GM12801 (cell line): ENCODE data around the gene SSU72.

Source experiments
- CTCF ChIP-seq: IDR thresholded peaks from one replicate; pipeline ENCODE4 v1.5.1; 2011; ENCODE audit warnings: control low read depth; ENCODE audit not compliant: insufficient read length; ENCODE audit errors: extremely low read depth

The SSU72 gene

DNA sequence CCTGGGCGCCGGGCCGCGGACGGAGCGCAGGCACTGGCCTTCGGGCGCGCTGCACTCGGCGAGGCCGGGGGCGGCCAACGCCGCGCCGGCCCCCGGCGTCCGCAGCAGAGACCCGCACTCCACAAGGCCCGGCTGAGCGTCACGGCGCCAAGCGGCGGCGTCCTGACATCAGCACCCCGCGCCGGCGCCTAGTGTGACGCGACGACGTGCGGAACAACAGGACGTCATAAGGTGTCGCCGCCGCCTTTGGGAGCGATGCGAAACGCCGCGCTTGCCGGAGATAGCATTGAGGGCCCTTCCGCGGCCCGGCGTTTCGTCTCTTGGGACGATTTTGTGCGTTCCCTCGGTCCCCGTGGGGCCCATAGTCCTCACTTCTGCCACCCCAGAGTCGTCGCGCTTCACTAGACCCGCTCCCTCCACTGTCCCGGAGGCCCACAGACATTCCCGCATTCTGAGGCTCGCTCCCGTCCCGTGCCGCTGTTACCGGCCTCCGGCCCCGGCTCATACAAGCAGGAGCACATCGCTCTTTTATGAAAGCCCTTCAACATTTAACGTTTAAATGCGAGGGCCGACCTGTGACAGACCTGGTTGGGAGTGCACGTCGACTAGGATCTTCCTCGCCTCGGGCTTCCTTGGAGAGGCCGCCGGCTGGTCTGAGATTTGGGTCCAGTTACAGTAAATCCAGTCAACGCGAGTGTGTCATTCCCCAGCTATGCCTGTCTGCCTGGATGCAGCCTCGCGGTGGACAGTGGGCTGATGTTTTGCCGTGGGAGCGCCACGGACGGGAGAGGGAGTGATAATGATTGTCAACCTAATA lies at the start of gene SSU72:
Gene SSU72 (minus strand): TSS at position 143 of the 817 bp plus-strand sequence. CDS start 306 bp downstream, outside the sequence.
- TF ChIP-seq CTCF, result no peak

DNA sequence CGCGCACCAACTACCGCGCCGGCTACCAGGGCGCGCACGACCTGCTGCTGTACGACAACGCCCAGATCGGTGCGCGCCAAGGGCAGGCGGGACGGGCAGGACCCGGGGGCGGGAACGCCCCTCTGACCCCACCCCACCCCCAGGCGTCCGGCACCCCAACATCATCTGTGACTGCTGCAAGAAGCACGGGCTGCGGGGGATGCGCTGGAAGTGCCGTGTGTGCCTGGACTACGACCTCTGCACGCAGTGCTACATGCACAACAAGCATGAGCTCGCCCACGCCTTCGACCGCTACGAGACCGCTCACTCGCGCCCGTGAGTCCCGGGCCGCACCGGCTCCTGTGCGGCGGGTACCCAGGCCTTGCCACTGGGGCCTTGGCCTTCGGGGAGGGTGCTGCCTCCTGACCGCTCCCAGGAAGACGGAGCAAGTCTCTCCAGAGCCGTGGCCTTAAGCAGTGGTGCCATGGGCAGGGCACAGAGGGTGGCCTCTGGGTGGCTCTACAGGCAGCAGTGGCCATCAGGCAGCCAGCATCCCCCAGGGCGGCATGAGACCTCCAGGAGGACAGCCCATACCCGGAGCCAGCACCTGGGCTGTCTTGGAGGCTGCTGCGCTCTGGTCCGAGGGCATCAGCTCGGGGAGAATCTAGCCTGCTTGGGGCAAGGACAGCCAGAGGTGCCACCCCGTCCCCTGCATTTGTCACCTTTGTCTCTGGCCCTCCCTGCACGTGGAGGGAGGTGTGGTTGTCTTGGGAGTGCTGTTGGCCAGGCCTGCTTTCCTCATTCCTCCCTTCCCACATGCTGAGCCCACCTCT lies 49.2 kb upstream of the SSU72 start:
- no peak for TF ChIP-seq CTCF

GRCh38 chr1:1623181-1623630 lies 48.5 kb upstream of the SSU72 start:
- no peak for TF ChIP-seq CTCF

GRCh38 chr1:1622788-1623094 lies 48.1 kb upstream of the SSU72 start:
- no peak for TF ChIP-seq CTCF

- TF ChIP-seq CTCF, result no peak
Observed at GRCh38 chr1:1622010-1622787, 47.5 kb upstream of the SSU72 start.

DNA sequence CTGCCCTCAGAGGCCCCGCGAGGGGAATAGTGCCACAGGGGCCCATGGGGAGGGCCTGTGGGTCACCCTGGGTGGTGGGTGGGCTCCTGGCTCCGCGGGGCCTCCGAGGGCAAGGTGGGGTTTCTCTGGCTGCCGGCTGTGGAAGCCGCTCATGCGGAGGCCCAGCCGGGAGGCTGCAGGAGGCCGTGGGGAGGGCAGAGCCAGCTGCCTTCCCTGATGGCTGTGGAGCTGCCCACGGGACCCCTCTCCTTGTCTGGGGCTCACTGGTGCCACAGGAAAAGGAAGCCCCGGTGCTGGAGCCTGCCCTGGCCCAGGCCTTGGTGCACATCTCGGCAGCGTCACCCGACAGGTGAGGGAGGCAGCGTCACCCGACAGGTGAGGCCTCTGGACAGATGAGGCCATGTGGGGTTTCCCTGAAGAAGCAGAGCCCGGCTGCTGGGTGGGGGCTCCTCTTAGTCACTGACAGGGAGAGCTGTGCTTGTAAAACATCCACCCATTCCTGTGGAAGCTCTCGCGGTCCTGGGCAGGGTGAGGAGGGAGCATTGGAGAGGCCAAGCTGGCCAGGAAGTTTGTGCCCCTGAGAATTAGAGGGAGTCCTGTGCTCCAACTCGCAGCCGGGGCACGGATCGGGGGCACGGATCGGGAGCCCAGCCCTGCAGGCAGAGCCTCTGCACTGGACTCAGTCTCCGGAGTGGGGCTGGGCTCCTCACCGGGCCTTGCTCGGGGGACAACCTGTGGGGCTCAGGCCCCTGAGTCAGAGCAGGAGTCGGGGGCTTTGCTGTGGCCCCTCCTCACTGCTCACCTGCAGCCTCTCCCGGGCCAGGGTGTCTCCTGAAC lies 46.7 kb upstream of the SSU72 start:
- TF ChIP-seq CTCF, result no peak
